IMR-90 (cell line): ENCODE measurements around the gene FOXP1. TPM values are rescaled to one million over a fixed set of nuclear protein-coding genes. Genes with fewer than 3 reads are reported as not detected.

Experiments
- ATAC-seq: fragments of 200-7000 bp; cut with Tn5 transposase; 2 replicates; pipeline ENCODE4 v1.9.1; 2020; ENCODE audit warnings: low read depth, mild to moderate bottlenecking, moderate library complexity
- BruUV-seq: library from RNA; stranded (reverse); fragments of 400-500 nt; replicated peaks from 2 replicates; lab custom pipeline; 2021; lab: Mats Ljungman, UMichigan
- CTCF ChIA-PET: fragments of 300-600 bp; formaldehyde crosslinking; extraction: SDS; loops from one replicate; lab custom pipeline; 2021; ENCODE audit warnings: antibody characterized with exemption; lab: Yijun Ruan, JAX
- POLR2A ChIA-PET: fragments of 300-600 bp; sonication (Branson Sonifier 250); formaldehyde crosslinking; loops from one replicate; lab custom pipeline; 2022; ENCODE audit warnings: antibody characterized with exemption; ENCODE audit not compliant: unreplicated experiment; lab: Charles Lee
- DNase-seq: peaks from one replicate; pipeline ENCODE4 v3.0.0; 2013
- H2AFZ ChIP-seq: replicated peaks from 2 replicates; pipeline ENCODE3; 2013; ENCODE audit warnings: low read length, mild to moderate bottlenecking; ENCODE audit not compliant: poor library complexity
- H2AK5ac ChIP-seq: 2 replicates; pipeline ENCODE4 v1.6.1; 2013; ENCODE audit warnings: low read depth, low read length, inconsistent platforms
- H2AK9ac ChIP-seq: replicated peaks from 2 replicates; pipeline ENCODE3; 2013; ENCODE audit warnings: mild to moderate bottlenecking, low read depth, low read length, moderate library complexity; ENCODE audit not compliant: poor library complexity
- H2BK120ac ChIP-seq: 2 replicates; pipeline ENCODE4 v1.6.1; 2013; ENCODE audit warnings: low read depth, low read length, inconsistent platforms
- H2BK15ac ChIP-seq: 3 replicates; pipeline ENCODE4 v1.6.1; 2013; ENCODE audit warnings: low read depth, low read length, inconsistent platforms
- H2BK20ac ChIP-seq: 2 replicates; pipeline ENCODE4 v1.6.1; 2013; ENCODE audit warnings: low read depth, mild to moderate bottlenecking, inconsistent platforms, low read length, moderate library complexity
- H2BK5ac ChIP-seq: 2 replicates; pipeline ENCODE4 v1.6.1; 2013; ENCODE audit warnings: mild to moderate bottlenecking, low read depth, low read length, inconsistent platforms; ENCODE audit not compliant: poor library complexity, severe bottlenecking
- H3K14ac ChIP-seq: replicated peaks from 2 replicates; pipeline ENCODE4 v1.6.1; 2013; ENCODE audit warnings: low read depth, low read length, inconsistent platforms
- H3K18ac ChIP-seq: 2 replicates; pipeline ENCODE4 v1.6.1; 2013; ENCODE audit warnings: low read depth, low read length, control low read depth
- H3K23ac ChIP-seq: 2 replicates; pipeline ENCODE4 v1.6.1; 2013; ENCODE audit warnings: low read depth, low read length, inconsistent platforms
- H3K27ac ChIP-seq: 2 replicates; pipeline ENCODE4 v1.5.1; 2013; ENCODE audit warnings: mild to moderate bottlenecking, control low read depth, low read length; ENCODE audit not compliant: insufficient read depth
- H3K27me3 ChIP-seq: 2 replicates; pipeline ENCODE4 v1.6.1; 2013; ENCODE audit warnings: low read length; ENCODE audit not compliant: control insufficient read depth, insufficient read depth
- H3K36me3 ChIP-seq: 2 replicates; pipeline ENCODE4 v1.6.1; 2013; ENCODE audit warnings: low read length, mixed read lengths; ENCODE audit not compliant: control insufficient read depth, insufficient read depth
- H3K4ac ChIP-seq: 2 replicates; pipeline ENCODE4 v1.6.1; 2013; ENCODE audit warnings: low read depth, low read length, inconsistent platforms
- H3K4me1 ChIP-seq: 2 replicates; pipeline ENCODE4 v1.6.1; 2013; ENCODE audit warnings: low read length, mixed read lengths; ENCODE audit not compliant: control insufficient read depth, insufficient read depth
- H3K4me2 ChIP-seq: 2 replicates; pipeline ENCODE4 v1.6.1; 2013; ENCODE audit warnings: low read depth, mild to moderate bottlenecking, control low read depth, low read length, moderate library complexity
- H3K4me3 ChIP-seq: 2 replicates; pipeline ENCODE4 v1.5.1; 2013; ENCODE audit warnings: low read depth, mild to moderate bottlenecking, control low read depth, low read length, moderate library complexity; ENCODE audit not compliant: insufficient read depth
- H3K56ac ChIP-seq: 2 replicates; pipeline ENCODE4 v1.6.1; 2013; ENCODE audit warnings: low read length, inconsistent platforms; ENCODE audit not compliant: insufficient read depth; ENCODE audit errors: extremely low read depth
- H3K79me1 ChIP-seq, 2 experiments: 2 replicates each; pipeline ENCODE4 v1.6.1; 2013; ENCODE audit warnings: low read length in 2 of 2, inconsistent platforms in 1 of 2, low read depth in 1 of 2
- H3K9ac ChIP-seq: 2 replicates; pipeline ENCODE4 v1.6.1; 2013; ENCODE audit warnings: low read depth, low read length, control low read depth
- H3K9me1 ChIP-seq: 2 replicates; pipeline ENCODE4 v1.6.1; 2013; ENCODE audit warnings: low read length, inconsistent platforms; ENCODE audit not compliant: insufficient read depth
- H3K9me3 ChIP-seq: 2 replicates; pipeline ENCODE4 v1.6.1; 2013; ENCODE audit warnings: low read length; ENCODE audit not compliant: control insufficient read depth, insufficient read depth
- H4K20me1 ChIP-seq: 2 replicates; pipeline ENCODE4 v1.6.1; 2013; ENCODE audit warnings: low read length, inconsistent platforms; ENCODE audit not compliant: insufficient read depth
- H4K5ac ChIP-seq: 2 replicates; pipeline ENCODE4 v1.6.1; 2013; ENCODE audit warnings: mild to moderate bottlenecking, low read depth, low read length, control low read depth
- H4K8ac ChIP-seq, 2 experiments: 2 replicates each; pipeline ENCODE4 v1.6.1; 2013; ENCODE audit warnings: low read depth in 2 of 2, low read length in 2 of 2, control low read depth in 1 of 2, inconsistent platforms in 1 of 2
- H4K91ac ChIP-seq: 2 replicates; pipeline ENCODE4 v1.6.1; 2013; ENCODE audit warnings: low read depth, low read length, inconsistent platforms; ENCODE audit not compliant: insufficient read depth
- BHLHE40 ChIP-seq: fragments of 150-350 bp; IDR thresholded peaks from 2 replicates; pipeline ENCODE4 v1.6.1; 2016; ENCODE audit warnings: mild to moderate bottlenecking, low read depth, low read length
- CEBPB ChIP-seq: IDR thresholded peaks from 2 replicates; pipeline ENCODE4 v1.6.1; 2012; ENCODE audit warnings: low read depth, low read length, improper control_type of control experiment
- CHD1 ChIP-seq: IDR thresholded peaks from 2 replicates; pipeline ENCODE4 v1.6.1; 2012; ENCODE audit warnings: low read depth, low read length, improper control_type of control experiment
- FOS ChIP-seq: fragments of 150-350 bp; IDR thresholded peaks from 2 replicates; pipeline ENCODE4 v1.6.1; 2016; ENCODE audit warnings: low read depth, low read length
- MAFK ChIP-seq: IDR thresholded peaks from 2 replicates; pipeline ENCODE4 v1.6.1; 2012; ENCODE audit warnings: low read depth, low read length, improper control_type of control experiment
- MAZ ChIP-seq: IDR thresholded peaks from 2 replicates; pipeline ENCODE4 v1.6.1; 2012; ENCODE audit warnings: low read depth, mild to moderate bottlenecking, low read length, improper control_type of control experiment, moderate library complexity, borderline replicate concordance
- MXI1 ChIP-seq: IDR thresholded peaks from 2 replicates; pipeline ENCODE4 v1.6.1; 2012; ENCODE audit warnings: low read depth, mild to moderate bottlenecking, low read length, moderate library complexity, borderline replicate concordance
- NFE2L2 ChIP-seq: fragments of 150-350 bp; IDR thresholded peaks from 2 replicates; pipeline ENCODE4 v1.6.1; 2016; ENCODE audit warnings: low read depth, mild to moderate bottlenecking, low read length
- POLR2A ChIP-seq: IDR thresholded peaks from 2 replicates; pipeline ENCODE4 v1.6.1; 2012; ENCODE audit warnings: mild to moderate bottlenecking, low read depth, low read length
- RAD21 ChIP-seq: IDR thresholded peaks from 2 replicates; pipeline ENCODE4 v1.6.1; 2012; ENCODE audit warnings: low read length, improper control_type of control experiment
- RCOR1 ChIP-seq: IDR thresholded peaks from 2 replicates; pipeline ENCODE4 v1.6.1; 2012; ENCODE audit warnings: mild to moderate bottlenecking, low read length, improper control_type of control experiment; ENCODE audit not compliant: insufficient replicate concordance
- RFX5 ChIP-seq: IDR thresholded peaks from 2 replicates; pipeline ENCODE4 v1.8.0; 2012; ENCODE audit warnings: low read depth, mild to moderate bottlenecking, low read length, moderate library complexity
- SMC3 ChIP-seq: fragments of 150-350 bp; IDR thresholded peaks from 2 replicates; pipeline ENCODE4 v1.6.1; 2016; ENCODE audit warnings: low read depth, mild to moderate bottlenecking, antibody characterized with exemption, low read length, moderate library complexity
- WGBS, 2 experiments: methylation state at CpG; one replicate each; pipeline versions ENCODE4 v1.1.5 to v1.1.7; 2013; ENCODE audit warnings: missing lambda C conversion rate in 2 of 2; ENCODE audit not compliant: insufficient read length in 1 of 2; ENCODE audit errors: extremely low coverage in 2 of 2; 5-methylcytosine and 5-hydroxymethylcytosine counted together
- dilution Hi-C: fragments of 300-500 bp; cut with HindIII; formaldehyde crosslinking; loops from one replicate; pipeline ENCODE4 v1.14.3; 2018; ENCODE audit warnings: low sequenced_read_pairs; ENCODE audit not compliant: unreplicated experiment
- in situ Hi-C: fragments of 300-500 bp; cut with MboI; formaldehyde crosslinking; loops from 3 replicates; pipeline ENCODE4 v1.14.3; 2019; ENCODE audit warnings: low sequenced_read_pairs, inconsistent platforms, mixed read lengths
- intact Hi-C: fragments of 100-400 bp; cut with micrococcal nuclease; formaldehyde crosslinking; loops from 2 replicates; pipeline ENCODE4 v1.10.0; 2022
- polyA plus RNA-seq, 3 experiments: library from polyadenylated mRNA; depleted of rRNA; stranded (reverse); fragments of >200 nt; gene quantifications; 2 replicates each; pipeline ENCODE4 v1.2.3, GENCODE V29; 2012; ENCODE audit warnings: low replicate concordance in 1 of 3
- total RNA-seq: library from RNA; depleted of rRNA; stranded (reverse); fragments of >200 nt; gene quantifications from 2 replicates; pipeline ENCODE4 v1.2.3, GENCODE V29; 2012
- TF ChIP-seq, protein P1 (sequence below): fragments of 150-350 bp; IDR thresholded peaks from 2 replicates; pipeline ENCODE4 v1.6.1; 2017; ENCODE audit warnings: mild to moderate bottlenecking, antibody characterized with exemption, low read length, low read depth
- TF ChIP-seq, protein P2 (sequence below): conservative IDR thresholded peaks from 2 replicates; pipeline ENCODE4 v1.5.1; 2012; ENCODE audit warnings: mild to moderate bottlenecking, low read depth, low read length, improper control_type of control experiment
- TF ChIP-seq, protein P3 (sequence below): fragments of 150-350 bp; IDR thresholded peaks from 2 replicates; pipeline ENCODE4 v1.6.1; 2016; ENCODE audit warnings: low read depth, mild to moderate bottlenecking, low read length, moderate library complexity, borderline replicate concordance

FOXP1 gene
- total and polyA plus RNA-seq, 2 of the 4 experiments (the other 2 are of a cell fraction): 37.0 to 132 TPM

DNA sequence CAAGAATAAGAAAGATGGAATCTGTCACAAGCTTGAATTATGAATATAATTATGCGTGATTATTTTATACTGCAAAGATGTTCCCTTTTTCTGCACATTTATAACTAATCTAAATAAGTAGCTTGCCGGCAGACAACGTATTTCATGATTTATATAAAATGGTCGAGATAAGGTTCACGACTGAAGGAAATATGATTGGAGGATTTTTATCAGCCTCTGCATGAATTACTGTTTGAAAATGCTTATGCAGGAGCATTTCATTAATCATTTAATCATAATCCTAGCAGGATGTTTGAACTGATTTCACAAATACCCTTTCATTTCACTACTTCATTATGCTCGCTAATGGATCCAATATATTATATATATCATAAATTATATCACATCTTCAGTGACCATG, 580.0 kb downstream of the FOXP1 start:
- H3K4me1 ChIP-seq: peaks cover 11% of the 10 kb centered on the region
- H3K14ac ChIP-seq: no peak overlapping the region
- no peaks in the 10 kb centered on the region for H3K27me3 ChIP-seq
- dilution Hi-C loops (no loop called here), intact Hi-C loops (no loop called here), in situ Hi-C loops (no loop called here)
- H3K27ac ChIP-seq: no peak overlapping the region
- no peak overlapping the region for H4K8ac ChIP-seq
- H3K9ac ChIP-seq: no peak overlapping the region
- DNase-seq (no peak), ATAC-seq (no peak)
- ChIA-PET CTCF (interaction anchor here (0.6 to 0.9 kb wide), 4 partner anchors 16 to 463 kb away, joined by 3 to 6 read pairs (median 4); no protein-coding TSS in a partner anchor), POLR2A (no interaction called here)
- no peaks in the 10 kb centered on the region for H3K9me3 ChIP-seq
- WGBS, 2 experiments: no CpG with 5 or more reads among the region's 6 CpGs
- H2AK9ac ChIP-seq: no peak overlapping the region
- H3K56ac ChIP-seq: no peak overlapping the region
- H3K4ac ChIP-seq: no peak overlapping the region
- H2BK5ac ChIP-seq: no peak overlapping the region
- H2BK20ac ChIP-seq: no peak overlapping the region
- H2AFZ ChIP-seq: no peak overlapping the region
- no peak overlapping the region for H2BK120ac ChIP-seq
- no peak overlapping the region for H2BK15ac ChIP-seq
- peaks cover 13% of the 10 kb centered on the region for H3K36me3 ChIP-seq
- no peak overlapping the region for H3K4me3 ChIP-seq
- H2AK5ac ChIP-seq: no peak overlapping the region
- BruUV-seq: no TSS peak
- H3K23ac ChIP-seq: no peak overlapping the region
- H3K18ac ChIP-seq: no peak overlapping the region
- 0 out of 2 replicates have a peak, but pooled peaks cover 3% of the 10 kb centered on the region for H3K9me1 ChIP-seq
- H3K79me1 ChIP-seq: peaks cover 30 to 64% of the 10 kb centered on the region in 2 experiments
- H4K20me1 ChIP-seq: peaks cover 15% of the 10 kb centered on the region; the same call in 1 of the 2 replicates
- H3K4me2 ChIP-seq: no peak overlapping the region
- no peak for TF ChIP-seq NFE2L2
- no peak for TF ChIP-seq MAZ
- no peak for TF ChIP-seq SMC3
- TF ChIP-seq, protein P1, sequence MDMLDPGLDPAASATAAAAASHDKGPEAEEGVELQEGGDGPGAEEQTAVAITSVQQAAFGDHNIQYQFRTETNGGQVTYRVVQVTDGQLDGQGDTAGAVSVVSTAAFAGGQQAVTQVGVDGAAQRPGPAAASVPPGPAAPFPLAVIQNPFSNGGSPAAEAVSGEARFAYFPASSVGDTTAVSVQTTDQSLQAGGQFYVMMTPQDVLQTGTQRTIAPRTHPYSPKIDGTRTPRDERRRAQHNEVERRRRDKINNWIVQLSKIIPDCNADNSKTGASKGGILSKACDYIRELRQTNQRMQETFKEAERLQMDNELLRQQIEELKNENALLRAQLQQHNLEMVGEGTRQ: no peak
- TF ChIP-seq, protein P2, sequence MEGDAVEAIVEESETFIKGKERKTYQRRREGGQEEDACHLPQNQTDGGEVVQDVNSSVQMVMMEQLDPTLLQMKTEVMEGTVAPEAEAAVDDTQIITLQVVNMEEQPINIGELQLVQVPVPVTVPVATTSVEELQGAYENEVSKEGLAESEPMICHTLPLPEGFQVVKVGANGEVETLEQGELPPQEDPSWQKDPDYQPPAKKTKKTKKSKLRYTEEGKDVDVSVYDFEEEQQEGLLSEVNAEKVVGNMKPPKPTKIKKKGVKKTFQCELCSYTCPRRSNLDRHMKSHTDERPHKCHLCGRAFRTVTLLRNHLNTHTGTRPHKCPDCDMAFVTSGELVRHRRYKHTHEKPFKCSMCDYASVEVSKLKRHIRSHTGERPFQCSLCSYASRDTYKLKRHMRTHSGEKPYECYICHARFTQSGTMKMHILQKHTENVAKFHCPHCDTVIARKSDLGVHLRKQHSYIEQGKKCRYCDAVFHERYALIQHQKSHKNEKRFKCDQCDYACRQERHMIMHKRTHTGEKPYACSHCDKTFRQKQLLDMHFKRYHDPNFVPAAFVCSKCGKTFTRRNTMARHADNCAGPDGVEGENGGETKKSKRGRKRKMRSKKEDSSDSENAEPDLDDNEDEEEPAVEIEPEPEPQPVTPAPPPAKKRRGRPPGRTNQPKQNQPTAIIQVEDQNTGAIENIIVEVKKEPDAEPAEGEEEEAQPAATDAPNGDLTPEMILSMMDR: no peak
- TF ChIP-seq, protein P3, sequence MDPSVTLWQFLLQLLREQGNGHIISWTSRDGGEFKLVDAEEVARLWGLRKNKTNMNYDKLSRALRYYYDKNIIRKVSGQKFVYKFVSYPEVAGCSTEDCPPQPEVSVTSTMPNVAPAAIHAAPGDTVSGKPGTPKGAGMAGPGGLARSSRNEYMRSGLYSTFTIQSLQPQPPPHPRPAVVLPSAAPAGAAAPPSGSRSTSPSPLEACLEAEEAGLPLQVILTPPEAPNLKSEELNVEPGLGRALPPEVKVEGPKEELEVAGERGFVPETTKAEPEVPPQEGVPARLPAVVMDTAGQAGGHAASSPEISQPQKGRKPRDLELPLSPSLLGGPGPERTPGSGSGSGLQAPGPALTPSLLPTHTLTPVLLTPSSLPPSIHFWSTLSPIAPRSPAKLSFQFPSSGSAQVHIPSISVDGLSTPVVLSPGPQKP: no peak
- TF ChIP-seq RAD21: no peak
- TF ChIP-seq CEBPB: no peak
- TF ChIP-seq FOS: no peak
- TF ChIP-seq MAFK: no peak
- no peak for TF ChIP-seq MXI1
- TF ChIP-seq CHD1: no peak
- TF ChIP-seq BHLHE40: no peak
- no peak for TF ChIP-seq RCOR1
- no peak for TF ChIP-seq POLR2A
- TF ChIP-seq RFX5: no peak
- no peak overlapping the region for H4K5ac ChIP-seq
- no peak overlapping the region for H4K91ac ChIP-seq
